K562 (cell line): Measurements from ENCODE around the gene ZNF549.

Experiments used
- CTCF ChIP-seq, 3 experiments: IDR thresholded peaks in 2 of 3; conservative IDR thresholded peaks in 1 of 3; 2 replicates each; pipeline ENCODE4 v1.5.1; 2011 to 2012; ENCODE audit warnings: low read length in 3 of 3, mild to moderate bottlenecking in 3 of 3, control low read depth in 2 of 3, improper control_type of control experiment in 1 of 3, inconsistent platforms in 1 of 3, low read depth in 1 of 3, mixed read lengths in 1 of 3, moderate library complexity in 1 of 3; ENCODE audit not compliant: insufficient read depth in 2 of 3
- MAFG ChIP-seq: fragments of 450-650 bp; conservative IDR thresholded peaks from 2 replicates; pipeline ENCODE4 v1.6.1; 2016; ENCODE audit warnings: missing genetic modification characterization, missing compliant biosample characterization
- NUFIP1 ChIP-seq: fragments of 450-650 bp; IDR thresholded peaks from 2 replicates; pipeline ENCODE4 v1.6.1; 2018; ENCODE audit not compliant: partially characterized antibody

GRCh38 chr19:57599377-57599760 lies 72.2 kb downstream of the ZNF549 start:
- TF ChIP-seq MAFG (tag) (no peak), CTCF (IDR thresholded peaks at IDR 0.05 in 2 of 3, conservative IDR thresholded peaks at IDR 0.05 in 1 of 3; ENCODE audit: insufficient read depth in 2 of 3, low read depth in 1 of 3, low read length in 3 of 3) (no peak), NUFIP1 (no peak)
